Vagina (tissue), 2 donors: Measurements from ENCODE around the gene UBE2F. TPM values are rescaled to one million over a fixed set of nuclear protein-coding genes. Genes with fewer than 3 reads are reported as not detected.

Experiments used
- DNase-seq, 2 donors: peaks; one replicate each; pipeline ENCODE4 v3.0.0-alpha.2; 2017; ENCODE audit errors: extremely low spot score in 2 of 2
- H3K27ac ChIP-seq: fragments of 200-600 bp; sonication (generic); one replicate; pipeline ENCODE4 v1.5.1; 2019
- H3K27me3 ChIP-seq: fragments of 200-600 bp; sonication (generic); one replicate; pipeline ENCODE4 v1.5.1; 2019
- H3K36me3 ChIP-seq, 2 donors: fragments of 200-600 bp; sonication (generic); one replicate each; pipeline ENCODE4 v1.5.1; 2017 to 2019
- H3K4me1 ChIP-seq: fragments of 200-600 bp; sonication (generic); one replicate; pipeline ENCODE4 v1.5.1; 2019
- H3K4me3 ChIP-seq, 2 donors: fragments of 200-600 bp; sonication (generic); 1 replicate in 1 of 2; 2 replicates in 1 of 2; pipeline ENCODE4 v1.5.1; 2016 to 2019
- H3K9me3 ChIP-seq: fragments of 200-600 bp; sonication (generic); one replicate; pipeline ENCODE4 v1.5.1; 2019
- CTCF ChIP-seq, 3 experiments: fragments of 450-650 bp in 2 of 3; fragments of 200-600 bp in 1 of 3; sonication (generic) in 1 of 3; IDR thresholded peaks; one replicate each; pipeline ENCODE4 v1.5.1; 2017 to 2019; ENCODE audit warnings: antibody characterized with exemption in 3 of 3, mild to moderate bottlenecking in 2 of 3, moderate library complexity in 2 of 3
- POLR2A ChIP-seq, 2 donors: fragments of 450-650 bp; IDR thresholded peaks; one replicate each; pipeline ENCODE4 v1.6.1; 2017; ENCODE audit warnings: antibody characterized with exemption in 2 of 2, mild to moderate bottlenecking in 2 of 2, moderate library complexity in 2 of 2
- POLR2AphosphoS5 ChIP-seq, 2 donors: sonication (generic); formaldehyde crosslinking; IDR thresholded peaks; one replicate each; pipeline ENCODE4 v1.9.0; 2017; ENCODE audit warnings: antibody characterized with exemption in 2 of 2, mild to moderate bottlenecking in 2 of 2, low read depth in 1 of 2; ENCODE audit not compliant: insufficient read depth in 1 of 2
- intact Hi-C: fragments of 100-400 bp; cut with DNase I; formaldehyde crosslinking; loops from one replicate; pipeline ENCODE4 v1.15.1; 2023
- total RNA-seq: library from RNA; depleted of rRNA; stranded (reverse); fragments of >200 nt; gene quantifications from one replicate; pipeline ENCODE4 v1.2.3, GENCODE V29; 2016

The UBE2F gene
- total RNA-seq, 1 donor from 2014 or later = 57.0 TPM

- Histone ChIP-seq H3K9me3 (no peaks in the 10 kb centered on the region), H3K36me3 (no peaks in the 10 kb centered on the region), H3K27ac (no peak overlapping the region), H3K27me3 (no peaks in the 10 kb centered on the region), H3K4me1 (no peaks in the 10 kb centered on the region), H3K4me3 (no peak overlapping the region)
- no peak for DNase-seq
- intact Hi-C loops = no loop called here
- TF ChIP-seq POLR2A (IDR thresholded peaks at IDR 0.05) (no peak), POLR2AphosphoS5 (IDR thresholded peaks at IDR 0.05; ENCODE audit: insufficient read depth in 1 of 2, low read depth in 1 of 2) (no peak), CTCF (IDR thresholded peaks at IDR 0.05) (no peak)
These were observed 41.1 kb downstream of the UBE2F start for GRCh38 chr2:238007924-238008323.

GRCh38 chr2:238009563-238009962 is 42.7 kb downstream of the UBE2F start:
- intact Hi-C loops = no loop called here
- Histone ChIP-seq H3K4me3 (no peak overlapping the region), H3K27ac (no peak overlapping the region), H3K9me3 (no peaks in the 10 kb centered on the region), H3K27me3 (no peaks in the 10 kb centered on the region), H3K4me1 (no peaks in the 10 kb centered on the region), H3K36me3 (no peaks in the 10 kb centered on the region)
- no peak for DNase-seq
- TF ChIP-seq POLR2A (IDR thresholded peaks at IDR 0.05) = no peak
- TF ChIP-seq CTCF (IDR thresholded peaks at IDR 0.05) = no peak
- no peak for TF ChIP-seq POLR2AphosphoS5 (IDR thresholded peaks at IDR 0.05; ENCODE audit: insufficient read depth in 1 of 2, low read depth in 1 of 2)

GRCh38 chr2:238010572-238010971 is 43.8 kb downstream of the UBE2F start:
- intact Hi-C loops = no loop called here
- Histone ChIP-seq H3K9me3 (no peaks in the 10 kb centered on the region), H3K27me3 (no peaks in the 10 kb centered on the region), H3K27ac (no peak overlapping the region), H3K36me3 (no peaks in the 10 kb centered on the region), H3K4me3 (no peak overlapping the region), H3K4me1 (no peaks in the 10 kb centered on the region)
- no peak for DNase-seq
- TF ChIP-seq CTCF (IDR thresholded peaks at IDR 0.05) (no peak), POLR2AphosphoS5 (IDR thresholded peaks at IDR 0.05; ENCODE audit: insufficient read depth in 1 of 2, low read depth in 1 of 2) (no peak), POLR2A (IDR thresholded peaks at IDR 0.05) (no peak)

- intact Hi-C loops = no loop called here
- H3K9me3 ChIP-seq = no peaks in the 10 kb centered on the region
- no peak overlapping the region for H3K4me3 ChIP-seq
- DNase-seq = no peak
- H3K27me3 ChIP-seq = no peaks in the 10 kb centered on the region
- H3K36me3 ChIP-seq = no peaks in the 10 kb centered on the region
- TF ChIP-seq POLR2A (IDR thresholded peaks at IDR 0.05) = no peak
- TF ChIP-seq CTCF (IDR thresholded peaks at IDR 0.05) = no peak
- TF ChIP-seq POLR2AphosphoS5 (IDR thresholded peaks at IDR 0.05; ENCODE audit: insufficient read depth in 1 of 2, low read depth in 1 of 2) = no peak
- H3K27ac ChIP-seq = no peak overlapping the region
- no peaks in the 10 kb centered on the region for H3K4me1 ChIP-seq
These were observed 47.0 kb downstream of the UBE2F start for GRCh38 chr2:238013806-238014205.

GRCh38 chr2:238015705-238016104 is 48.9 kb downstream of the UBE2F start:
- H3K27ac ChIP-seq = no peak overlapping the region
- no peaks in the 10 kb centered on the region for H3K9me3 ChIP-seq
- intact Hi-C loops = no loop called here
- H3K36me3 ChIP-seq = no peaks in the 10 kb centered on the region
- TF ChIP-seq POLR2A (IDR thresholded peaks at IDR 0.05) = no peak
- no peak for TF ChIP-seq POLR2AphosphoS5 (IDR thresholded peaks at IDR 0.05; ENCODE audit: insufficient read depth in 1 of 2, low read depth in 1 of 2)
- no peak for TF ChIP-seq CTCF (IDR thresholded peaks at IDR 0.05)
- no peaks in the 10 kb centered on the region for H3K27me3 ChIP-seq
- H3K4me3 ChIP-seq = no peak overlapping the region
- no peaks in the 10 kb centered on the region for H3K4me1 ChIP-seq
- DNase-seq = no peak
